Activated CD8-positive, alpha-beta T cell treated with anti-CD3 and anti-CD28 coated beads for 36 hours (primary cell): ENCODE data around the gene PLAGL2. TPM values are rescaled to one million over a fixed set of nuclear protein-coding genes. Genes with fewer than 3 reads are reported as not detected.

ENCODE experiments used
- ATAC-seq: fragments of 200-7000 bp; cut with Tn5 transposase; one replicate; pipeline ENCODE4 v1.10.0; 2021; ENCODE audit warnings: mild to moderate bottlenecking, moderate library complexity
- CTCF ChIA-PET: fragments of 350-600 bp; sonication (Branson Sonifier 250); formaldehyde crosslinking; loops from one replicate; lab custom pipeline; 2021; ENCODE audit warnings: antibody characterized with exemption; lab: Charles Lee
- POLR2A ChIA-PET: fragments of 350-600 bp; sonication (Branson Sonifier 250); formaldehyde crosslinking; loops from one replicate; lab custom pipeline; 2021; ENCODE audit warnings: antibody characterized with exemption; lab: Charles Lee
- DNase-seq: peaks from one replicate; pipeline ENCODE4 v3.0.0-alpha.2; 2020
- H3K27ac Mint-ChIP-seq: one replicate; pipeline ENCODE4 v1.8.0; 2021; ENCODE audit warnings: mild to moderate bottlenecking, mixed read lengths
- H3K27me3 Mint-ChIP-seq: one replicate; pipeline ENCODE4 v1.8.0; 2021; ENCODE audit warnings: mixed read lengths
- H3K36me3 Mint-ChIP-seq: one replicate; pipeline ENCODE4 v1.8.0; 2021; ENCODE audit warnings: low read depth, mixed read lengths
- H3K4me1 Mint-ChIP-seq: one replicate; pipeline ENCODE4 v1.8.0; 2021; ENCODE audit warnings: low read depth, mixed read lengths
- H3K4me3 Mint-ChIP-seq: one replicate; pipeline ENCODE4 v1.8.0; 2021; ENCODE audit warnings: mild to moderate bottlenecking, moderate library complexity, mixed read lengths
- H3K9me3 Mint-ChIP-seq: one replicate; pipeline ENCODE4 v1.8.0; 2021; ENCODE audit warnings: mixed read lengths
- intact Hi-C: fragments of 100-400 bp; cut with micrococcal nuclease; formaldehyde crosslinking; loops from one replicate; pipeline ENCODE4 v1.10.0; 2022
- total RNA-seq, 2 experiments: library from RNA; stranded (reverse); gene quantifications; one replicate each; pipeline ENCODE4 v1.2.3, GENCODE V29; 2021
- TF ChIP-seq, protein P1 (sequence below): fragments of 200-600 bp; IDR thresholded peaks from one replicate; pipeline ENCODE4 v1.8.0; 2022; ENCODE audit warnings: antibody characterized with exemption, mild to moderate bottlenecking

PLAGL2 gene
- total RNA-seq, 2 experiments from 2014 or later, result 70.6 to 71.5 TPM

DNA sequence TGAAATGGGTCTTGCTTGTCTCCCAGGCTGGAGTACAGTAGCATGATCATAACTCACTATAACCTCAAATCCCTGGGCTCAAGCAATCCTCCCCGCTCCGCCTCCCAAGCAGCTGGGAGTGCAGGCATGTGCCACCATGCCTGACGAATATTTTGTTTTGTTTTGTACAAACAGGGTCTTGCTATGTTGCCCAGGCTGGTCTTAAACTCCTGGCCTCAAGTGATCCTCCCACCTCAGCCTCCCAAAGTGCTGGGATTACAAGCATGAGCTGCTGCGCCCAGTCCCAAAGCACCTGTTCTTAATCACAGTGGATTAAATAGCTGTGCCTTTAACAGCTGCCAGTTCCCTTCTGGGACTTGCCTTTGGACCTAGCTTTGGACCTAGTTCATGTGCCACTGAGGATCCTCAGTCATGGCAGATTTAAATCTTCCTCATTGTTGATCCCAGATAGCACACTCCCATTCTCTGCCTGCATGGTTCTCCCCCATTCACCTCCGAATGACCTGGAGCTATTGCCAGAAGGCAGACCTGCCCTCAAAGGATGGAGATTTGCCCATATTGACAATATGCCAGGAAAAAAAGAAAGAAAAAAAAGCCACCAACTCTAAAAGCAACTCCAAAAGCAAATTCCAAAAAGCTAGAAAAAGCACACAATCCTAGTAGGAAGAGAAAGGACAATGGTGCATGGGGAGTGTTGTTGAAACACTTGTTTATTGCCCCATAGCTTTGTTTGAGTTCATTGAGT is 10.8 kb upstream of the PLAGL2 start:
- TF ChIP-seq, protein P1, sequence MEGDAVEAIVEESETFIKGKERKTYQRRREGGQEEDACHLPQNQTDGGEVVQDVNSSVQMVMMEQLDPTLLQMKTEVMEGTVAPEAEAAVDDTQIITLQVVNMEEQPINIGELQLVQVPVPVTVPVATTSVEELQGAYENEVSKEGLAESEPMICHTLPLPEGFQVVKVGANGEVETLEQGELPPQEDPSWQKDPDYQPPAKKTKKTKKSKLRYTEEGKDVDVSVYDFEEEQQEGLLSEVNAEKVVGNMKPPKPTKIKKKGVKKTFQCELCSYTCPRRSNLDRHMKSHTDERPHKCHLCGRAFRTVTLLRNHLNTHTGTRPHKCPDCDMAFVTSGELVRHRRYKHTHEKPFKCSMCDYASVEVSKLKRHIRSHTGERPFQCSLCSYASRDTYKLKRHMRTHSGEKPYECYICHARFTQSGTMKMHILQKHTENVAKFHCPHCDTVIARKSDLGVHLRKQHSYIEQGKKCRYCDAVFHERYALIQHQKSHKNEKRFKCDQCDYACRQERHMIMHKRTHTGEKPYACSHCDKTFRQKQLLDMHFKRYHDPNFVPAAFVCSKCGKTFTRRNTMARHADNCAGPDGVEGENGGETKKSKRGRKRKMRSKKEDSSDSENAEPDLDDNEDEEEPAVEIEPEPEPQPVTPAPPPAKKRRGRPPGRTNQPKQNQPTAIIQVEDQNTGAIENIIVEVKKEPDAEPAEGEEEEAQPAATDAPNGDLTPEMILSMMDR, result no peak
- no peaks in the 10 kb centered on the region for H3K27me3 Mint-ChIP-seq
- ChIA-PET POLR2A (interaction anchor here (1.4 to 1.8 kb wide), 3 partner anchors 9 to 14 kb away, joined by 5 to 8 read pairs (median 7); no protein-coding TSS in a partner anchor), CTCF (interaction anchor here (0.5 to 1.7 kb wide), 3 partner anchors 9 to 87 kb away, joined by 3 to 5 read pairs (median 3); no protein-coding TSS in a partner anchor)
- H3K27ac Mint-ChIP-seq, result peak overlapping the region; percentile 33
- H3K4me1 Mint-ChIP-seq, result peaks cover 16% of the 10 kb centered on the region
- no peaks in the 10 kb centered on the region for H3K9me3 Mint-ChIP-seq
- ATAC-seq (no peak), DNase-seq (no peak)
- intact Hi-C loops, result no loop called here
- no peak overlapping the region for H3K4me3 Mint-ChIP-seq
- H3K36me3 Mint-ChIP-seq, result peaks cover 78% of the 10 kb centered on the region

DNA sequence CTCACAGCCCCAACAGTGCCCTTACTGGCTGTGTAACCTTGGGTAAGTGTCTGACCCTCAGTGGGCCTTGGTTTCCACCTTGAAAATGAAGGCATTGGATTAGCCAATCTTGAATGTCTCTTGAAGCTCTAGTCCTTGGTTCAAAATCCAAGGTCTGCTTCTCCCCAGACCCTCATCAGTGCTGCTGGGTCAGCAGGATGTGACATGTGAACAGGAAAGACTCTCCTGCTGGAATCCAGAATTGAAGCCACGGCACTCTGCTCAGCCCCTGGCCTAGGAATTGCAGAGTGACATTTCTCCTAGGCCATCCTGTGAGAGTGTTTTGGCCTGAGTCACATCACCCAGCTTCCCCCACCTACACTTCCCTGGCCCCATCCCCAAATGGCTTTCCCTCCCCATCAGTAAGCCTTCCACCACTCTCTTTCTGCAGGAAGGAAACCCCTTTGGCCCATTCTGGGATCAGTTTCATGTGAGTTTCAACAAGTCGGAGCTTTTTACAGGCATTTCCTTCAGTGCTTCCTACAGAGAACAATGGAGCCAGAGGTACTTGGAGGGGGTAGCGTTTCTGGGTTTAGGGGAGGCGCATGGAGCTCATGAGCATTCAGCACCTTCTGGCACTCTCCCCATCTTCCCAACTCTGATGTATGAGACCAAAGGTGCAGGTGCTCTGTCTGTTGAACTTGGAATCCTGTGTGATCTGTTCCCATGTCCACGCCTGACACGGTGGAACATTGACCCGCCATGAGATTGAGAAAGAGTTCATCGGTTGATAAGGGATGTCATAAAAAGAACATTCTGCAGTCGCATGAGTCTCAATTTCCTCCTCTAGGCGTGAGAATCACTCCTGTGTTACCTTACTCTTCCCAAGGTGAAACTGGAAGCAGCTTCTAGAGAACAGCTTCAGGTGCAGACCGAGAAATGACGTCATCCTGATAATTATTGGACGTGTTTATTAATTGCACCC is 8.9 kb upstream of the PLAGL2 start:
- ATAC-seq (no peak), DNase-seq (no peak)
- CTCF ChIA-PET, result no interaction called here
- POLR2A ChIA-PET, result interaction anchor here (0.6 to 1.8 kb wide), 7 partner anchors 8 to 155 kb away, joined by 3 to 9 read pairs (median 3); no protein-coding TSS in a partner anchor
- no peak overlapping the region for H3K27ac Mint-ChIP-seq
- TF ChIP-seq, protein P1, result no peak
- H3K4me1 Mint-ChIP-seq, result peaks cover 24% of the 10 kb centered on the region
- peaks cover 80% of the 10 kb centered on the region for H3K36me3 Mint-ChIP-seq
- H3K9me3 Mint-ChIP-seq, result no peaks in the 10 kb centered on the region
- H3K4me3 Mint-ChIP-seq, result no peak overlapping the region
- no peaks in the 10 kb centered on the region for H3K27me3 Mint-ChIP-seq
- intact Hi-C loops, result no loop called here

DNA sequence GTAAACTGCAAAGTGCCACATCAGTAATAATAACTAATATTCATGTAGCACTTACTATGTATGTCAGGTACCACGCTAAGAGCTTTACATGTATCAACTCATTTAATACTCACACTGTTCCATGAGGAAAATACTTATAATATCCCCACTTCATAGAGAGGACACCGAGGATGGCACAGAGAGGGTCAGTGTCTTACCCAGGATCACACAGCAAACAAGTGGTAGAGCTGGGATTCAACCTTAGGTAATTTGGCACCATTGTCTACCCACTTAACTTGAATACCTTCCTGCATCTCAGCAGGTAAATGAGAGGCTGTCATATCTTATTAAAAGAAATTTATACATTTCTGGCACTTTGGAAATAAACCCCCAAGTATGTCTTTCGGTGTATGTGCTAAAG is 8.2 kb upstream of the PLAGL2 start:
- TF ChIP-seq, protein P1, result no peak
- POLR2A ChIA-PET, result interaction anchor here (1.0 to 1.8 kb wide), 5 partner anchors 9 to 156 kb away, joined by 3 to 9 read pairs (median 3); no protein-coding TSS in a partner anchor

DNA sequence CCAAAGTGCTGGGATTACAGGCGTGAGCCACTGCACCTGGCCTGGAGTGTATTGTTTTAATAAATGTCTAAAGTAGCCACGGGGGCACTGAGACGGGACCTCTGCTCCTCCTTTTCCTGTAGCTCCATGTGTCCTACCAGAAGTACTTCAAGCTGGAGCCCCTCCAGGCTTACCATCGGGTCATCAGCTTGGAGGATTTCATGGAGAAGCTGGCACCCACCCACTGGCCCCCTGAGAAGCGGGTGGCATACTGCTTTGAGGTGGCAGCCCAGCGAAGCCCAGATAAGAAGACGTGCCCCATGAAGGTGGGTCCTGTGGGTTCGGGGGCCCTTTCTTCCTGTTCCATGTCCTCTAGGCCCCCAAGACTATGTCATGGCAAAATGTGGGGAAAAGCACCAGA is 7.6 kb upstream of the PLAGL2 start:
- POLR2A ChIA-PET, result interaction anchor here (1.0 to 1.8 kb wide), 3 partner anchors 10 to 156 kb away, joined by 3 to 9 read pairs (median 4); no protein-coding TSS in a partner anchor
- H3K4me1 Mint-ChIP-seq, result peaks cover 35% of the 10 kb centered on the region
- no peaks in the 10 kb centered on the region for H3K9me3 Mint-ChIP-seq
- no peak overlapping the region for H3K4me3 Mint-ChIP-seq
- no peak for DNase-seq
- no peaks in the 10 kb centered on the region for H3K27me3 Mint-ChIP-seq
- intact Hi-C loops, result no loop called here
- TF ChIP-seq, protein P1, result no peak
- no peak for ATAC-seq
- CTCF ChIA-PET, result no interaction called here
- no peak overlapping the region for H3K27ac Mint-ChIP-seq
- peaks cover 82% of the 10 kb centered on the region for H3K36me3 Mint-ChIP-seq

More for the DNA sequence above, 8.2 kb upstream of the PLAGL2 start:
- H3K9me3 Mint-ChIP-seq, result no peaks in the 10 kb centered on the region
- intact Hi-C loops, result no loop called here
- H3K27ac Mint-ChIP-seq, result no peak overlapping the region
- DNase-seq (no peak), ATAC-seq (no peak)
- peaks cover 30% of the 10 kb centered on the region for H3K4me1 Mint-ChIP-seq
- H3K36me3 Mint-ChIP-seq, result peaks cover 79% of the 10 kb centered on the region
- CTCF ChIA-PET, result no interaction called here
- no peaks in the 10 kb centered on the region for H3K27me3 Mint-ChIP-seq
- H3K4me3 Mint-ChIP-seq, result no peak overlapping the region
